IPS DF 6.9 (cell line): ENCODE data around the gene F11R.

ENCODE experiments used
- DNase-seq: peaks from one replicate; pipeline ENCODE4 v3.0.0-alpha.2; 2013; ENCODE audit warnings: low read depth, low spot score
- H3K27ac ChIP-seq: one replicate; pipeline ENCODE4 v1.5.1; 2013; ENCODE audit warnings: low read length, control low read depth
- H3K27me3 ChIP-seq: 2 replicates; pipeline ENCODE4 v1.6.1; 2013; ENCODE audit warnings: mild to moderate bottlenecking, low read length; ENCODE audit not compliant: control insufficient read depth, insufficient read depth
- H3K36me3 ChIP-seq: 2 replicates; pipeline ENCODE4 v1.6.1; 2013; ENCODE audit warnings: low read length; ENCODE audit not compliant: control insufficient read depth, insufficient read depth
- H3K4me1 ChIP-seq: 2 replicates; pipeline ENCODE4 v1.6.1; 2013; ENCODE audit warnings: low read length; ENCODE audit not compliant: control insufficient read depth, insufficient read depth
- H3K4me3 ChIP-seq: 2 replicates; pipeline ENCODE4 v1.5.1; 2013; ENCODE audit warnings: mild to moderate bottlenecking, low read length
- H3K9me3 ChIP-seq: 2 replicates; pipeline ENCODE4 v1.6.1; 2013; ENCODE audit warnings: low read length, inconsistent platforms; ENCODE audit not compliant: control insufficient read depth, insufficient read depth
- WGBS: extraction: QIAGEN DNeasy Blood & Tissue Kit; methylation state at CpG from one replicate; pipeline ENCODE4 v1.1.7; 2013; ENCODE audit warnings: mixed read lengths, missing lambda C conversion rate; ENCODE audit not compliant: insufficient read length, insufficient coverage; 5-methylcytosine and 5-hydroxymethylcytosine counted together

The F11R gene

DNA sequence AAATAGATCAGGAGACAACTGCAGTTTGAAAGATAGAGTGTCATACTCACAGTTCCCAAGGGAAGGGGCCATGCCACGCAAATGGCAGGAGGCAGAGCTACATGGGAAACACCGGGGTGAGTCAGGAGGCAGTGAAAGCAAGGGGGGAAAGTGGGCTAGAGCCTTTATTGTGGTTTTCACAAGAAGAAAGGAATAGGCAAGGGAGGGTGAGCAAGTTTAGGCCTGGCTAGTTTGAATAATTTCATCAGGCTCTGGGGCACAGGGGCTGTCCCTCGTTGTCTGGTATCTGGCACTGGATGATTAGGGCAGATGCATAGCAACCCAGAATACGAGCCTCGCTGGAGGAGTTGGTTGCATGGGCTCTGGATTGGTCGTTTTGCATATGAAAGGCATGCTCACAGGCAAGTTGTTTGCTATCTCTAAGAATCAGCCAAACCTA is 49.3 kb downstream of the F11R start:
- H3K4me3 ChIP-seq: no peak overlapping the region
- no peak for DNase-seq
- no peaks in the 10 kb centered on the region for H3K9me3 ChIP-seq
- 0 out of 2 replicates have a peak, but pooled peaks cover 2% of the 10 kb centered on the region for H3K4me1 ChIP-seq
- no CpG with 5 or more reads among the region's 6 CpGs for WGBS
- H3K27me3 ChIP-seq: no peaks in the 10 kb centered on the region
- no peaks in the 10 kb centered on the region for H3K36me3 ChIP-seq
- H3K27ac ChIP-seq: no peak overlapping the region

GRCh38 chr1:160963521-160963920 is 57.4 kb downstream of the F11R start:
- Histone ChIP-seq H3K4me3 (no peak overlapping the region), H3K27ac (no peak overlapping the region), H3K4me1 (no peaks in the 10 kb centered on the region), H3K36me3 (no peaks in the 10 kb centered on the region), H3K27me3 (no peaks in the 10 kb centered on the region), H3K9me3 (no peaks in the 10 kb centered on the region)
- no CpG with 5 or more reads among the region's 4 CpGs for WGBS
- DNase-seq: no peak

DNA sequence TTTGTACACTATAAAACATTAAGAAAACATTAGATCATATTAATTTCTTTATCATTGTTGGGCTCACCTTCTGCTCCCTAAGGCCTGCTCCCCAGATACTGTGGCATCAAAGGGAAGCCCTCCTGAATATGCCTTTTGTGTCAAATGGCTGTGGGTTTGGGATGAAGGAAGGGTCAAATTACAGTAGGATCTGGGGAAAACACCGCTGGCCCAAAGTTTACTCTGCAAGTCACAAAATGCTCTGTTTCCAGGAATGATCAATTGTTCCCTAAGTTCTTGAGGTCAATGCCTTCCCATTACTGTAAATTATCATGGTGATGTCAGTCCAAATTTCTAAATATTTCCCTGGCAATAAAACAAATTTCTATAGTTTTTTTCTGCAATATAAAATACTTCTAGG is 59.5 kb downstream of the F11R start:
- no peaks in the 10 kb centered on the region for H3K27me3 ChIP-seq
- no peak overlapping the region for H3K4me3 ChIP-seq
- no peak overlapping the region for H3K27ac ChIP-seq
- DNase-seq: no peak
- no CpG with 5 or more reads among the region's 1 CpG for WGBS
- no peaks in the 10 kb centered on the region for H3K4me1 ChIP-seq
- H3K36me3 ChIP-seq: no peaks in the 10 kb centered on the region
- no peaks in the 10 kb centered on the region for H3K9me3 ChIP-seq

DNA sequence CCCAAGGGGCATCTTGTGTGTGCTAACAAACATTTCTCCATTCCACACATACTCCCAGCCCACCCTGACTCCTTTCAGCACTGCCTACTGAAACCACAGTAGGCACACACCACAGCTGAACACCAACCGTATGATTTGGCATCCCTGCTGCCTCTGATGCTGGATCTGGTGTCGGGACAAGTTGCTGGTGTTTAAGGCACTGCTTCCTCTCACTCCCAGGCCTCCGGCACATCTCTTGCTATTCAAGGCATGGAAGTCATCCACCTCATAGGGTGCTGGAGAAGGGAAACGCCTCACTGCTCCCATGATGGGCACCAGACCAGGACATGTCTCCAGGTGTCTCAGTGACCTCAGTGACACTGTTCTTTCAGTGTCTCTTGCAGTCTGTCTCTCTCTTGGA is 64.0 kb downstream of the F11R start:
- Histone ChIP-seq H3K9me3 (no peaks in the 10 kb centered on the region), H3K4me3 (no peak overlapping the region), H3K27me3 (no peaks in the 10 kb centered on the region), H3K36me3 (no peaks in the 10 kb centered on the region), H3K4me1 (peaks cover 2% of the 10 kb centered on the region; the same call in 1 of the 2 replicates), H3K27ac (no peak overlapping the region)
- WGBS: no CpG with 5 or more reads among the region's 4 CpGs
- no peak for DNase-seq

DNA sequence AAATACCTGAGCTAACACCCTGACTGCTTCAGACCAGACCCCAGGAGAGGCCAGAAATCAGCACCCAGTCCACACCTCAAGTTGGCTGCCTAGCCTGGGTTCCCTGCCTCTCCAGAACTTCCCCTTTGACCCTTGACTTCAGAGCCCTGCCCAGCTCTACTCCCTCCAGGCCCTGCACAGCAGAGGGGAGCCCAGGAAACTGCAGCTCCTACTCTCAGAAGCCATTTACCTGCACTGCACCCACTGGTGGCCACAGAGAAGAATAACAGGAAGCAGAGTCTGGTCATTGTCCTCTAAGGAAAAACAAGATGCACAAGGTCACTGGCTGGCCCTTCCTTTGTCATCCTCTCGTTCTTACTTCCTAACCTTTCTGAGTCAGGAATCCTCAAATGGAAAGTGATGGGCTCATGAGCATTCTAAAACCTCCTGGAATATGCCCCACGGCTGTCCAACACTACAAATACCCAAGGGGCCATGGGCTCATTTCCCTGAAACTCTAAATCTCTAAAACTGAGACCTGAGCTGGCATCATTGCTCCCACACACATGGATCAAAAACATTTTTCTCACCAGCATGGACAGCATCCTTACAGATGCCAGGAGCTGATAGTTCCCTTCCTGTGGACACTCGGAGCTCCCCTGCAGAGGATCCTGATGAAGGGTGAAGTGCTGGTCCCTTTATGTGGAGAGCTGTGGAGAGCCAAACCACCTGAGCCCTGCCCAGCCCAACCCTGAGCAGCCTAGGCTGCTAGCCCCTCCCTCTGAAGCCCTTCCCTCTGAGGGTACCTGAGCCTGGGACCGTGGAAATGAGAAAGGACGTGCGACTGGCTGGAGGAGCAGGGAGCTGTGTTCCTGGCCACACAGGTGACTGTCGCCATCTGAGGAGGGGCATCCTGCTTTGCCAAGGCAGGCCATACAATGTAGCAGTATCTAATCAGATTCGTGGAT is 66.5 kb downstream of the F11R start, which contains the start of gene ITLN2:
ITLN2 (minus strand) TSS at position 652 of the 947 bp plus-strand sequence; CDS start at position 584, 68 bp downstream.
- no CpG with 5 or more reads among the region's 8 CpGs for WGBS
- H3K27ac ChIP-seq: no peak within 1 kb of the TSS
- no peaks in the 10 kb centered on the region for H3K9me3 ChIP-seq
- H3K4me3 ChIP-seq: no peak within 1 kb of the TSS
- H3K36me3 ChIP-seq: no peaks in the 10 kb centered on the region
- DNase-seq: peak; percentile 68
- H3K27me3 ChIP-seq: no peaks in the 10 kb centered on the region
- H3K4me1 ChIP-seq: peaks cover 2% of the 10 kb centered on the region; the same call in 1 of the 2 replicates

GRCh38 chr1:160953030-160953429 is 67.9 kb downstream of the F11R start:
- Histone ChIP-seq H3K36me3 (no peaks in the 10 kb centered on the region), H3K27ac (no peak overlapping the region), H3K9me3 (no peaks in the 10 kb centered on the region), H3K4me3 (no peak overlapping the region), H3K4me1 (peaks cover 2% of the 10 kb centered on the region; the same call in 1 of the 2 replicates), H3K27me3 (no peaks in the 10 kb centered on the region)
- WGBS: no CpG with 5 or more reads among the region's 3 CpGs
- DNase-seq: no peak

- no peaks in the 10 kb centered on the region for H3K36me3 ChIP-seq
- H3K27ac ChIP-seq: no peak overlapping the region
- peaks cover 2% of the 10 kb centered on the region; the same call in 1 of the 2 replicates for H3K4me1 ChIP-seq
- no CpG with 5 or more reads among the region's 2 CpGs for WGBS
- DNase-seq: no peak
- no peak overlapping the region for H3K4me3 ChIP-seq
- H3K27me3 ChIP-seq: no peaks in the 10 kb centered on the region
- no peaks in the 10 kb centered on the region for H3K9me3 ChIP-seq
These were observed 68.8 kb downstream of the F11R start for GRCh38 chr1:160952129-160952510.

DNA sequence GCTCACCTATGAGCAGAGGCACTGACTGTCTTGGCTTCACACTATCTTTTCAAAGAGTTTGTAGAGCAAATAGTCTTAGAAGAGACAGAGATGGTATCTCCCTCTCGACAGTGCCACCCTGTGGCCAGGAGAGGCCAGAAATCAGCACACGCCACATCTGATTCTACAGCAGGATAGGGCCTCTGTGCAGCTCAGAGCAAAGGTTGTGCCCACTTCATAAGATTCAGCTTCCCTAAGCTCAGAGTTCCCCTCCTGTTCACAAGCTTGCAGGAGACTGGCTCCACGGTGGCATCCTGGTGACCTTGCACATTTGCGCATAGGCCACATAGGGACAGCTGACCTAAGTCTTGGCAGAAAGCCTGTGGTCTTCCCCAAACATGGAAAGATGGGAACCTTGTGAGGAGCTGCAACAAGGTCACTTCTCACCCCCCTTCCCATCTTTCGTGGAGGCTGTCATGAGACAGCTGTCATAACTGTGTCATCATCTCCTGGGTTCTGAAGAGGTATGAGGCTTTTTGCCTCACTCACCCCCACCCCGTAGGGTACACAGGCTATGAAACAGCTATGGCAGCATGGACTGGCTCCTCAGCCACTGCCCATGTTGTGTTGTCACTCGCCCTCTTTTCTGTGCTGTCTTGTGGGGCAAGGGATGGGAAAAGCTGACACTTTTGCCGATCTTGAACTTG is 69.4 kb downstream of the F11R start:
- no peaks in the 10 kb centered on the region for H3K36me3 ChIP-seq
- H3K27ac ChIP-seq: no peak overlapping the region
- DNase-seq: peak; percentile 45
- no CpG with 5 or more reads among the region's 8 CpGs for WGBS
- H3K9me3 ChIP-seq: no peaks in the 10 kb centered on the region
- no peak overlapping the region for H3K4me3 ChIP-seq
- no peaks in the 10 kb centered on the region for H3K27me3 ChIP-seq
- H3K4me1 ChIP-seq: peaks cover 2% of the 10 kb centered on the region; the same call in 1 of the 2 replicates

- H3K4me1 ChIP-seq: peaks cover 2% of the 10 kb centered on the region; the same call in 1 of the 2 replicates
- DNase-seq: no peak
- H3K36me3 ChIP-seq: no peaks in the 10 kb centered on the region
- WGBS: no CpG with 5 or more reads among the region's 3 CpGs
- H3K9me3 ChIP-seq: no peaks in the 10 kb centered on the region
- no peak overlapping the region for H3K4me3 ChIP-seq
- no peak overlapping the region for H3K27ac ChIP-seq
- H3K27me3 ChIP-seq: no peaks in the 10 kb centered on the region
These were observed 70.3 kb downstream of the F11R start for GRCh38 chr1:160950657-160951056.

- H3K9me3 ChIP-seq: no peaks in the 10 kb centered on the region
- peaks cover 2% of the 10 kb centered on the region; the same call in 1 of the 2 replicates for H3K4me1 ChIP-seq
- no peaks in the 10 kb centered on the region for H3K36me3 ChIP-seq
- DNase-seq: no peak
- WGBS: no CpG with 5 or more reads among the region's 2 CpGs
- H3K27me3 ChIP-seq: no peaks in the 10 kb centered on the region
- H3K27ac ChIP-seq: no peak overlapping the region
- no peak overlapping the region for H3K4me3 ChIP-seq
These were observed 71.1 kb downstream of the F11R start for GRCh38 chr1:160949881-160950280.
